ENCODE results near the gene CETN3. TPM values are rescaled to one million over a fixed set of nuclear protein-coding genes. Genes with fewer than 3 reads are reported as not detected.

The CETN3 gene
- total and polyA plus RNA-seq, 9 of the 15 experiments (the other 6 are each of a cell fraction or from before 2014, with no cell fraction given), result 43.3 to 113 (median 82.4) TPM

DNA sequence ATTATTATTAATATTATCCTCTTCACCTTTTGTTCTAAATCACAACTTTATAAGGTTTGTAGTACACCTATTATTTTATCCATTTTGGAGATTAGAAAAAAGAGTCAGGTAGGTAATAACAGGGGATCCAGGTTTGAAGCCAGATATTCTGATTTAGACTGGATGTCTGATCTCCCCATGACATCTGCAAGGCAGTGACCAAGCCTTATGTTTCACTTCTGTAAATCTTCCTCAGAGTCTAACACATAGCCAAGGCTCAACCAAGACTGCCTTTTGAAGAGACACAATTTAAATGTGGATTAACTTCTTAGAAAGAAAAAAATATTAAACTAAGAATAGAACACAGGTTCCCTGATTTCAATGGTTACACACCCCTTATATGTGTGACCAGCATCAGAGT, 44.2 kb downstream of the CETN3 start (continued):
- TF ChIP-seq PTTG1 (tag; IDR thresholded peaks at IDR 0.05; ENCODE audit: low read depth) (no peak), SMARCA4 (IDR thresholded peaks at IDR 0.05) (no peak), TCF7 (IDR thresholded peaks at IDR 0.05; ENCODE audit: borderline replicate concordance) (no peak), HNRNPH1 (optimal IDR thresholded peaks at IDR 0.05; ENCODE audit: low read depth, low read length) (no peak), FOSL1 (tag; conservative IDR thresholded peaks at IDR 0.05) (no peak), TBP (optimal IDR thresholded peaks at IDR 0.05; ENCODE audit: low read depth, low read length) (no peak), RBM22 (IDR thresholded peaks at IDR 0.05; ENCODE audit: low read depth, low read length, poor library complexity, severe bottlenecking) (no peak), ZNF324 (CRISPR knock-in tag; IDR thresholded peaks at IDR 0.05) (no peak)
- TF ChIP-seq, protein P1, sequence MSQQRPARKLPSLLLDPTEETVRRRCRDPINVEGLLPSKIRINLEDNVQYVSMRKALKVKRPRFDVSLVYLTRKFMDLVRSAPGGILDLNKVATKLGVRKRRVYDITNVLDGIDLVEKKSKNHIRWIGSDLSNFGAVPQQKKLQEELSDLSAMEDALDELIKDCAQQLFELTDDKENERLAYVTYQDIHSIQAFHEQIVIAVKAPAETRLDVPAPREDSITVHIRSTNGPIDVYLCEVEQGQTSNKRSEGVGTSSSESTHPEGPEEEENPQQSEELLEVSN (IDR thresholded peaks at IDR 0.05; ENCODE audit: borderline replicate concordance in 1 of 2, extremely low read depth in 1 of 2, insufficient read depth in 1 of 2, insufficient read length in 1 of 2, low read depth in 1 of 2, low read length in 1 of 2, poor library complexity in 1 of 2, severe bottlenecking in 1 of 2), result no peak

DNA sequence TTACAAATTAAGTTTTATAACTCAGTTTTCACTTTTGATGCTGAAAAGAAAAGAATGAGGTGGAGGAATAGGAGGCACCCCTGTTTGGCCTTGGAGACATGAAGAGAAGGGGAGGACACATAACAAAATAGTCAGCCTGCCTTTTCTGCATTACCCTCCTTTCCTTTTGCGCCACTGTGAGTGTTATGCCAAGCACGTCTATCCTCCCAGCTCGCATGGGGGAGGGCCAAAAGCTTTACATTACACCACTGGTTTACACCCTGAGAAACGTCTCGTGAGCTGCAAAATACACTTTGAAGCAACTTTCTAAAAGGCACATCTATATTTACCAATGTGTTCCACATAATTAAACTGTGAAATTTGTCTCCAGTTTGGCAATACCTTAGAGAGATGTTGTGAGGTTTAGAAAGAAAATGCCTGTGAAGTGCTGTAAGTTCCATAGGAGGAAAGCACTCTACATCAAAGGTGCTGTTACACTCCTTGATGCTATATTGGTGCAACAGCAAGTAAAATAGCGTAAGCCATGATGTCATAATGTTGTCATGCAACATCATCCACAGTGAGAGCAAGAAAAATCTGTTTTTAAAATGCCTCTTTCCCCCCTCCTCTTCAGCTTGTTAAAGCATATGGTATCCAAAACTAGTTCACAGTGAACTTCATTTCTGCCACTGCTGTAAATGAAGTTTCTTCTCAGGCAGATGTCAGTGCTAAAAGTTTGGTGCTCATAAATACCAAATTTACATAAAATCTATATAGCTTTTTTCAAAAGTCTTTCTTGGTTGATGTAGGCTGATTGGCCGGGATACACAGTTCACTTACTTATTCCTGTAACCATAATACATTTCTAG, 50.3 kb downstream of the CETN3 start:
- TF ChIP-seq CREM (IDR thresholded peaks at IDR 0.05; ENCODE audit: low read depth) (peak; percentile 15; the same call in 1 of the 2 replicates), CREB1 (IDR thresholded peaks at IDR 0.05) (peak; percentile 60; the same call in 1 of the 2 replicates), CREB1 (CRISPR knock-in tag; IDR thresholded peaks at IDR 0.05) (no peak), KDM1A (IDR thresholded peaks at IDR 0.05) (no peak), EZH2 (IDR thresholded peaks at IDR 0.05; ENCODE audit: borderline replicate concordance, low read depth, low read length) (no peak)
- TF ChIP-seq, protein P2, sequence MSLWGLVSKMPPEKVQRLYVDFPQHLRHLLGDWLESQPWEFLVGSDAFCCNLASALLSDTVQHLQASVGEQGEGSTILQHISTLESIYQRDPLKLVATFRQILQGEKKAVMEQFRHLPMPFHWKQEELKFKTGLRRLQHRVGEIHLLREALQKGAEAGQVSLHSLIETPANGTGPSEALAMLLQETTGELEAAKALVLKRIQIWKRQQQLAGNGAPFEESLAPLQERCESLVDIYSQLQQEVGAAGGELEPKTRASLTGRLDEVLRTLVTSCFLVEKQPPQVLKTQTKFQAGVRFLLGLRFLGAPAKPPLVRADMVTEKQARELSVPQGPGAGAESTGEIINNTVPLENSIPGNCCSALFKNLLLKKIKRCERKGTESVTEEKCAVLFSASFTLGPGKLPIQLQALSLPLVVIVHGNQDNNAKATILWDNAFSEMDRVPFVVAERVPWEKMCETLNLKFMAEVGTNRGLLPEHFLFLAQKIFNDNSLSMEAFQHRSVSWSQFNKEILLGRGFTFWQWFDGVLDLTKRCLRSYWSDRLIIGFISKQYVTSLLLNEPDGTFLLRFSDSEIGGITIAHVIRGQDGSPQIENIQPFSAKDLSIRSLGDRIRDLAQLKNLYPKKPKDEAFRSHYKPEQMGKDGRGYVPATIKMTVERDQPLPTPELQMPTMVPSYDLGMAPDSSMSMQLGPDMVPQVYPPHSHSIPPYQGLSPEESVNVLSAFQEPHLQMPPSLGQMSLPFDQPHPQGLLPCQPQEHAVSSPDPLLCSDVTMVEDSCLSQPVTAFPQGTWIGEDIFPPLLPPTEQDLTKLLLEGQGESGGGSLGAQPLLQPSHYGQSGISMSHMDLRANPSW (CRISPR knock-in tag; IDR thresholded peaks at IDR 0.05), result no peak
- Histone ChIP-seq H3K4me3 (no peak overlapping the region), H3K9ac (ENCODE audit: insufficient read depth in 1 of 2, low read depth in 2 of 2, low read length in 2 of 2) (no peak overlapping the region), H3K79me2 (ENCODE audit: control insufficient read depth, insufficient read depth, low read length) (no peaks in the 10 kb centered on the region), H3K27ac (ENCODE audit: extremely low read depth, low read depth, low read length) (no peak overlapping the region), H2AFZ (ENCODE audit: low read depth, low read length) (no peak overlapping the region; the same call in 1 of the 2 replicates), H3K9me3 (replicated peaks; ENCODE audit: control insufficient read depth, insufficient read depth, low read depth, low read length) (no peaks in the 10 kb centered on the region), H3K9me1 (ENCODE audit: control insufficient read depth, insufficient read depth, low read length) (no peaks in the 10 kb centered on the region), H3K27me3 (ENCODE audit: control insufficient read depth in 2 of 2, insufficient read depth in 2 of 2, low read length in 2 of 2) (no peaks in the 10 kb centered on the region), H3K4me1 (replicated peaks in 1 of 2; ENCODE audit: control insufficient read depth in 2 of 2, insufficient read depth in 2 of 2, low read length in 2 of 2) (no peaks in the 10 kb centered on the region), H3K36me3 (ENCODE audit: control insufficient read depth, insufficient read depth, low read length) (no peaks in the 10 kb centered on the region), H4K20me1 (replicated peaks; ENCODE audit: control insufficient read depth, insufficient read depth, low read length) (no peaks in the 10 kb centered on the region), H3K4me2 (ENCODE audit: insufficient read depth, low read length) (no peak overlapping the region)
- WGBS (ENCODE audit: insufficient coverage, low coverage, missing lambda C conversion rate), result 1% methylated on average over 7 of the region's 7 CpGs
- intact Hi-C loops (cut with micrococcal nuclease) (no loop called here), in situ Hi-C loops (cut with MboI) (no loop called here)
- DNase-seq (ENCODE audit: extremely low read depth in 1 of 4, low spot score in 3 of 4) (no peak), ATAC-seq (no peak), FAIRE-seq (peak; percentile 37)
- CTCF ChIA-PET (ENCODE audit: low intra/inter-chr PET ratio), result no interaction called here
- no TSS peak for BruUV-seq (replicated peaks)
- POLR2A ChIA-PET, result no interaction called here

Measured in K562 (cell line).